C4-2B (cell line): ENCODE measurements around the gene COL23A1.

Experiments used
- H3K27ac ChIP-seq: fragments of 450-650 bp; 2 replicates; pipeline ENCODE4 v1.5.1; 2017
- CTCF ChIP-seq: fragments of 450-650 bp; conservative IDR thresholded peaks from 2 replicates; pipeline ENCODE4 v1.5.1; 2017; ENCODE audit warnings: mild to moderate bottlenecking
- ZFX ChIP-seq: fragments of 450-650 bp; IDR thresholded peaks from 2 replicates; pipeline ENCODE4 v1.6.1; 2017

COL23A1 gene

GRCh38 chr5:178423431-178423830, 166.8 kb downstream of the COL23A1 start:
- no peak overlapping the region for H3K27ac ChIP-seq
- TF ChIP-seq ZFX (no peak), CTCF (no peak)

GRCh38 chr5:178422400-178422775, 167.8 kb downstream of the COL23A1 start:
- TF ChIP-seq CTCF (no peak), ZFX (no peak)
- H3K27ac ChIP-seq, result no peak overlapping the region

GRCh38 chr5:178421699-178422399, 168.3 kb downstream of the COL23A1 start:
- no peak overlapping the region for H3K27ac ChIP-seq
- no peak for TF ChIP-seq CTCF
- TF ChIP-seq ZFX, result no peak

- H3K27ac ChIP-seq, result no peak overlapping the region
- TF ChIP-seq CTCF (no peak), ZFX (no peak)
These were observed 169.1 kb downstream of the COL23A1 start for GRCh38 chr5:178421128-178421527.

GRCh38 chr5:178420354-178420781, 169.8 kb downstream of the COL23A1 start:
- no peak overlapping the region for H3K27ac ChIP-seq

GRCh38 chr5:178419651-178420050, 170.5 kb downstream of the COL23A1 start:
- TF ChIP-seq ZFX (no peak), CTCF (no peak)
- H3K27ac ChIP-seq, result no peak overlapping the region

More at GRCh38 chr5:178420354-178420781, 169.8 kb downstream of the COL23A1 start:
- TF ChIP-seq CTCF (no peak), ZFX (no peak)

- H3K27ac ChIP-seq, result no peak overlapping the region
- TF ChIP-seq ZFX (no peak), CTCF (no peak)
These were observed 171.0 kb downstream of the COL23A1 start for GRCh38 chr5:178419196-178419595.
